Activated T-helper 2 cell treated with anti-CD3 and anti-CD28 coated beads, Interferon-gamma antibody, Interleukin-2, Interleukin-4, amounts not matched to agents 10 μg/mL and 5 μg/mL and 100 μg/mL, durations not matched to agents 14 hours and 24 hours and 36 hours (primary cell): ENCODE data around the gene FNDC8. TPM values are rescaled to one million over a fixed set of nuclear protein-coding genes. Genes with fewer than 3 reads are reported as not detected.
"Not testable (repeated sequence)": the region's sequence is repeated elsewhere in the genome, so short reads cannot be mapped to it uniquely, and the experiment has no call there.

Source experiments
- DNase-seq: peaks from one replicate; pipeline ENCODE4 v3.0.0; 2021; ENCODE audit warnings: low spot score
- H3K27ac Mint-ChIP-seq: one replicate; pipeline ENCODE4 v1.8.0; 2021; ENCODE audit warnings: mixed read lengths
- H3K27me3 Mint-ChIP-seq: one replicate; pipeline ENCODE4 v1.8.0; 2021; ENCODE audit warnings: low read depth, mixed read lengths
- H3K36me3 Mint-ChIP-seq: one replicate; pipeline ENCODE4 v1.8.0; 2021; ENCODE audit warnings: low read depth, mixed read lengths
- H3K4me1 Mint-ChIP-seq: one replicate; pipeline ENCODE4 v1.8.0; 2021; ENCODE audit warnings: low read depth, mixed read lengths
- H3K4me3 Mint-ChIP-seq: one replicate; pipeline ENCODE4 v1.8.0; 2021; ENCODE audit warnings: low read depth, mild to moderate bottlenecking, moderate library complexity, mixed read lengths
- H3K9me3 Mint-ChIP-seq: one replicate; pipeline ENCODE4 v1.8.0; 2021; ENCODE audit warnings: mixed read lengths
- intact Hi-C: fragments of 100-400 bp; cut with micrococcal nuclease; formaldehyde crosslinking; loops from one replicate; pipeline ENCODE4 v1.15.1; 2023
- total RNA-seq: library from RNA; stranded (reverse); gene quantifications from 2 replicates; pipeline ENCODE4 v1.2.3, GENCODE V29; 2022

FNDC8 gene
- total RNA-seq, 1 donor from 2014 or later, result not detected

GRCh38 chr17:35086164-35086563 is 35.3 kb upstream of the FNDC8 start:
- Mint-ChIP-seq H3K27ac (no peak overlapping the region), H3K27me3 (no peaks in the 10 kb centered on the region), H3K9me3 (no peaks in the 10 kb centered on the region), H3K4me3 (no peak overlapping the region), H3K4me1 (peaks cover 60% of the 10 kb centered on the region), H3K36me3 (peaks cover 3% of the 10 kb centered on the region)
- DNase-seq, result no peak
- intact Hi-C loops, result loop anchor here (5.0 to 10.0 kb wide), 2 partner anchors 104 to 129 kb away; partner anchors contain the start of gene LIG3

GRCh38 chr17:35086931-35087573 is 34.4 kb upstream of the FNDC8 start:
- Mint-ChIP-seq H3K36me3 (peaks cover 3% of the 10 kb centered on the region), H3K27ac (peak overlapping the region; percentile 36), H3K4me3 (peak overlapping the region; percentile 88), H3K27me3 (no peaks in the 10 kb centered on the region), H3K9me3 (no peaks in the 10 kb centered on the region), H3K4me1 (peaks cover 54% of the 10 kb centered on the region)
- DNase-seq, result no peak
- intact Hi-C loops, result loop anchor here (5.0 to 10.0 kb wide), 2 partner anchors 105 to 128 kb away; partner anchors contain the start of gene LIG3

GRCh38 chr17:35087731-35088355 is 33.6 kb upstream of the FNDC8 start:
- peaks cover 46% of the 10 kb centered on the region for H3K4me1 Mint-ChIP-seq
- intact Hi-C loops, result loop anchor here (5.0 to 10.0 kb wide), 2 partner anchors 106 to 127 kb away; partner anchors contain the start of gene LIG3

GRCh38 chr17:35088356-35088880 is 33.0 kb upstream of the FNDC8 start:
- H3K4me1 Mint-ChIP-seq, result peaks cover 41% of the 10 kb centered on the region
- DNase-seq, result peak; percentile 18
- H3K4me3 Mint-ChIP-seq, result peak overlapping the region; percentile 88
- H3K36me3 Mint-ChIP-seq, result peaks cover 3% of the 10 kb centered on the region
- no peaks in the 10 kb centered on the region for H3K27me3 Mint-ChIP-seq
- H3K27ac Mint-ChIP-seq, result peak overlapping the region; percentile 89
- H3K9me3 Mint-ChIP-seq, result no peaks in the 10 kb centered on the region
- intact Hi-C loops, result loop anchor here (5.0 to 10.0 kb wide), 2 partner anchors 106 to 126 kb away; partner anchors contain the start of gene LIG3

More at GRCh38 chr17:35087731-35088355, 33.6 kb upstream of the FNDC8 start:
- peak overlapping the region; percentile 88 for H3K4me3 Mint-ChIP-seq
- DNase-seq, result peak; percentile 18
- no peaks in the 10 kb centered on the region for H3K9me3 Mint-ChIP-seq
- peak overlapping the region; percentile 89 for H3K27ac Mint-ChIP-seq
- H3K27me3 Mint-ChIP-seq, result no peaks in the 10 kb centered on the region
- H3K36me3 Mint-ChIP-seq, result peaks cover 3% of the 10 kb centered on the region

- peak; percentile 84 for DNase-seq
- Mint-ChIP-seq H3K4me1 (peaks cover 41% of the 10 kb centered on the region), H3K27me3 (no peaks in the 10 kb centered on the region), H3K27ac (peak overlapping the region; percentile 92), H3K4me3 (peak overlapping the region; percentile 88), H3K36me3 (peaks cover 3% of the 10 kb centered on the region), H3K9me3 (no peaks in the 10 kb centered on the region)
- intact Hi-C loops, result loop anchor here (1.0 to 10.0 kb wide), 7 partner anchors 26 to 126 kb away; partner anchors contain the start of genes LIG3, RAD51D and RFFL
Observed at GRCh38 chr17:35088881-35089585, 32.4 kb upstream of the FNDC8 start.

- H3K4me1 Mint-ChIP-seq, result peaks cover 41% of the 10 kb centered on the region
- peak overlapping the region; percentile 92 for H3K27ac Mint-ChIP-seq
- intact Hi-C loops, result loop anchor here (1.0 to 10.0 kb wide), 7 partner anchors 26 to 125 kb away; partner anchors contain the start of genes LIG3, RAD51D and RFFL
- peak; percentile 26 for DNase-seq
- no peaks in the 10 kb centered on the region for H3K27me3 Mint-ChIP-seq
- H3K9me3 Mint-ChIP-seq, result no peaks in the 10 kb centered on the region
- H3K4me3 Mint-ChIP-seq, result peak overlapping the region; percentile 84
- H3K36me3 Mint-ChIP-seq, result peaks cover 6% of the 10 kb centered on the region
Observed at GRCh38 chr17:35089586-35090296, 31.7 kb upstream of the FNDC8 start.

- H3K27me3 Mint-ChIP-seq, DNase-seq, H3K4me3 Mint-ChIP-seq, H3K36me3 Mint-ChIP-seq, H3K9me3 Mint-ChIP-seq, intact Hi-C loops, H3K27ac Mint-ChIP-seq: not testable (repeated sequence)
- peaks cover 34% of the 10 kb centered on the region for H3K4me1 Mint-ChIP-seq
Observed at GRCh38 chr17:35090707-35091106, 30.7 kb upstream of the FNDC8 start.

- intact Hi-C loops, result no loop called here
- Mint-ChIP-seq H3K4me3 (no peak overlapping the region), H3K36me3 (peaks cover 12% of the 10 kb centered on the region), H3K9me3 (no peaks in the 10 kb centered on the region), H3K27ac (no peak overlapping the region), H3K27me3 (no peaks in the 10 kb centered on the region), H3K4me1 (peaks cover 5% of the 10 kb centered on the region)
- DNase-seq, result no peak
Observed at GRCh38 chr17:35094902-35095301, 26.5 kb upstream of the FNDC8 start.

GRCh38 chr17:35095741-35096140 is 25.7 kb upstream of the FNDC8 start:
- Mint-ChIP-seq H3K4me1 (peaks cover 2% of the 10 kb centered on the region), H3K4me3 (no peak overlapping the region), H3K27me3 (no peaks in the 10 kb centered on the region), H3K36me3 (peaks cover 20% of the 10 kb centered on the region), H3K9me3 (no peaks in the 10 kb centered on the region), H3K27ac (no peak overlapping the region)
- no peak for DNase-seq
- intact Hi-C loops, result no loop called here

GRCh38 chr17:35097776-35098175 is 23.6 kb upstream of the FNDC8 start:
- Mint-ChIP-seq H3K4me1 (no peaks in the 10 kb centered on the region), H3K4me3 (no peak overlapping the region), H3K9me3 (no peaks in the 10 kb centered on the region), H3K27me3 (no peaks in the 10 kb centered on the region), H3K27ac (no peak overlapping the region), H3K36me3 (peaks cover 36% of the 10 kb centered on the region)
- DNase-seq, result no peak
- intact Hi-C loops, result no loop called here

GRCh38 chr17:35099908-35100307 is 21.5 kb upstream of the FNDC8 start:
- Mint-ChIP-seq H3K27me3 (no peaks in the 10 kb centered on the region), H3K27ac (no peak overlapping the region), H3K4me1 (no peaks in the 10 kb centered on the region), H3K36me3 (peaks cover 42% of the 10 kb centered on the region), H3K9me3 (no peaks in the 10 kb centered on the region), H3K4me3 (no peak overlapping the region)
- DNase-seq, result no peak
- intact Hi-C loops, result no loop called here

GRCh38 chr17:35101036-35101435 is 20.4 kb upstream of the FNDC8 start:
- no peak for DNase-seq
- intact Hi-C loops, result no loop called here
- H3K4me3 Mint-ChIP-seq, result no peak overlapping the region
- no peak overlapping the region for H3K27ac Mint-ChIP-seq
- H3K36me3 Mint-ChIP-seq, result peaks cover 54% of the 10 kb centered on the region
- H3K27me3 Mint-ChIP-seq, result no peaks in the 10 kb centered on the region
- no peaks in the 10 kb centered on the region for H3K4me1 Mint-ChIP-seq
- H3K9me3 Mint-ChIP-seq, result no peaks in the 10 kb centered on the region
